GM12878 (cell line): ENCODE results near the gene NPAS1. TPM values are rescaled to one million over a fixed set of nuclear protein-coding genes. Genes with fewer than 3 reads are reported as not detected.

Experiments
- ATAC-seq: fragments of 200-7000 bp; cut with Tn5 transposase; 3 replicates; pipeline ENCODE4 v1.9.1; 2020; ENCODE audit warnings: mild to moderate bottlenecking, moderate library complexity
- BruUV-seq: library from RNA; stranded (reverse); fragments of 400-500 nt; replicated peaks from 2 replicates; lab custom pipeline; 2021; lab: Mats Ljungman, UMichigan
- CTCF ChIA-PET: fragments of 300-600 bp; sonication (Branson Sonifier 250); formaldehyde crosslinking; extraction: SDS; loops from one replicate; lab custom pipeline; 2021; ENCODE audit warnings: inconsistent platforms; lab: Yijun Ruan, JAX
- POLR2A ChIA-PET: fragments of 350-600 bp; formaldehyde crosslinking; extraction: SDS; loops from one replicate; lab custom pipeline; 2021; ENCODE audit warnings: inconsistent platforms; lab: Charles Lee
- RAD21 ChIA-PET: fragments of 300-600 bp; sonication (Branson Sonifier 250); formaldehyde crosslinking; loops from one replicate; lab custom pipeline; 2023; ENCODE audit warnings: antibody characterized with exemption; ENCODE audit not compliant: unreplicated experiment; lab: Charles Lee
- SMC1A ChIA-PET: fragments of 300-600 bp; sonication (Branson Sonifier 250); formaldehyde crosslinking; loops from one replicate; lab custom pipeline; 2023; ENCODE audit not compliant: unreplicated experiment, uncharacterized antibody; lab: Charles Lee
- DNase-seq: peaks from one replicate; pipeline ENCODE4 v3.0.0-alpha.2; 2011; ENCODE audit warnings: low read depth, low spot score
- FAIRE-seq: peaks from 3 replicates; lab custom pipeline; 2011; peaks lifted over from hg19 to GRCh38; lab: Jason Lieb, UNC
- H2AFZ ChIP-seq: 2 replicates; pipeline ENCODE4 v1.6.0; 2011; ENCODE audit warnings: low read depth, low read length, control low read depth; ENCODE audit not compliant: control insufficient read depth
- H3K27ac ChIP-seq: 2 replicates; pipeline ENCODE4 v1.5.1; 2011; ENCODE audit warnings: control low read depth; ENCODE audit not compliant: control insufficient read depth, insufficient read depth
- H3K27me3 ChIP-seq, 2 experiments: replicated peaks in 1 of 2; 2 replicates each; pipeline versions ENCODE4 v1.6.0 to v1.6.1; 2011; ENCODE audit warnings: low read length in 1 of 2; ENCODE audit not compliant: control insufficient read depth in 2 of 2, insufficient read depth in 2 of 2
- H3K36me3 ChIP-seq, 2 experiments: 2 replicates each; pipeline ENCODE4 v1.5.1; 2011; ENCODE audit warnings: low read length in 1 of 2; ENCODE audit not compliant: control insufficient read depth in 2 of 2, insufficient read depth in 2 of 2
- H3K4me1 ChIP-seq: 2 replicates; pipeline ENCODE4 v1.6.1; 2011; ENCODE audit warnings: mild to moderate bottlenecking, low read length, moderate library complexity, mixed read lengths; ENCODE audit not compliant: control insufficient read depth, insufficient read depth
- H3K4me2 ChIP-seq: 2 replicates; pipeline ENCODE4 v1.6.0; 2011; ENCODE audit warnings: control low read depth; ENCODE audit not compliant: control insufficient read depth, insufficient read depth
- H3K4me3 ChIP-seq: fragments of 200-600 bp; sonication (generic); 2 replicates; pipeline ENCODE4 v1.5.1; 2016
- H3K79me2 ChIP-seq: 2 replicates; pipeline ENCODE4 v1.6.0; 2011; ENCODE audit warnings: low read length; ENCODE audit not compliant: control insufficient read depth, insufficient read depth
- H3K9ac ChIP-seq: 2 replicates; pipeline ENCODE4 v1.8.0; 2011; ENCODE audit warnings: low read length, control low read depth, mixed read lengths; ENCODE audit not compliant: control insufficient read depth, insufficient read depth
- H3K9me3 ChIP-seq: replicated peaks from 3 replicates; pipeline ENCODE4 v1.5.1; 2011; ENCODE audit warnings: mild to moderate bottlenecking, low read length; ENCODE audit not compliant: control insufficient read depth, insufficient read depth
- H4K20me1 ChIP-seq: 2 replicates; pipeline ENCODE4 v1.6.0; 2011; ENCODE audit not compliant: control insufficient read depth, insufficient read depth
- CHD2 ChIP-seq: IDR thresholded peaks from 2 replicates; pipeline ENCODE4 v1.6.1; 2011; ENCODE audit warnings: low read depth, low read length, improper control_type of control experiment, borderline replicate concordance
- CHD4 ChIP-seq: fragments of 200-600 bp; sonication (generic); IDR thresholded peaks from 2 replicates; pipeline ENCODE4 v1.6.1; 2016; ENCODE audit warnings: mild to moderate bottlenecking
- E2F4 ChIP-seq: IDR thresholded peaks from 2 replicates; pipeline ENCODE4 v1.6.1; 2012; ENCODE audit warnings: low read depth, low read length, improper control_type of control experiment
- GABPA ChIP-seq: IDR thresholded peaks from 2 replicates; pipeline ENCODE4 v1.6.1; 2014; ENCODE audit warnings: antibody characterized with exemption, low read depth, mild to moderate bottlenecking, inconsistent platforms
- HCFC1 ChIP-seq: fragments of 150-350 bp; IDR thresholded peaks from 2 replicates; pipeline ENCODE4 v1.6.1; 2014; ENCODE audit warnings: low read length
- HDGF ChIP-seq: fragments of 450-650 bp; IDR thresholded peaks from 2 replicates; pipeline ENCODE4 v1.6.1; 2016; ENCODE audit warnings: antibody characterized with exemption
- POLR2AphosphoS5 ChIP-seq: IDR thresholded peaks from 2 replicates; pipeline ENCODE4 v1.6.1; 2011; ENCODE audit warnings: mild to moderate bottlenecking, low read length, inconsistent platforms
- SKIL ChIP-seq: fragments of 450-650 bp; IDR thresholded peaks from 2 replicates; pipeline ENCODE4 v1.6.1; 2017; ENCODE audit warnings: mild to moderate bottlenecking, low read depth, inconsistent platforms; ENCODE audit not compliant: poor library complexity, severe bottlenecking
- SMARCA5 ChIP-seq: fragments of 450-650 bp; IDR thresholded peaks from 2 replicates; pipeline ENCODE4 v1.6.1; 2017; ENCODE audit warnings: mild to moderate bottlenecking
- TBL1XR1 ChIP-seq: IDR thresholded peaks from 2 replicates; pipeline ENCODE4 v1.6.1; 2012; ENCODE audit warnings: low read depth, low read length, improper control_type of control experiment
- ZBTB11 ChIP-seq: fragments of 450-650 bp; formaldehyde crosslinking; IDR thresholded peaks from 2 replicates; pipeline ENCODE4 v1.5.0; 2022; ENCODE audit warnings: mild to moderate bottlenecking, missing genetic modification characterization
- ZNF592 ChIP-seq: fragments of 450-650 bp; IDR thresholded peaks from 2 replicates; pipeline ENCODE4 v1.6.1; 2017; ENCODE audit warnings: mild to moderate bottlenecking, moderate library complexity
- WGBS: methylation state at CpG from one replicate; pipeline ENCODE4 v1.1.6; 2016; ENCODE audit warnings: low lambda C conversion rate; ENCODE audit not compliant: insufficient replicate concordance, insufficient coverage; ENCODE audit errors: missing lambda C conversion rate; 5-methylcytosine and 5-hydroxymethylcytosine counted together
- in situ Hi-C: fragments of 300-500 bp; cut with MboI; formaldehyde crosslinking; loops from 9 replicates; pipeline ENCODE4 v1.14.3; 2018; ENCODE audit warnings: mixed read lengths
- intact Hi-C: fragments of 100-400 bp; cut with micrococcal nuclease; formaldehyde crosslinking; loops from one replicate; pipeline ENCODE4 v1.14.2; 2022; ENCODE audit not compliant: unreplicated experiment
- polyA plus RNA-seq, 11 experiments: library from polyadenylated mRNA; depleted of rRNA in 4 of 11; unstranded in 6 of 11; stranded (reverse) in 5 of 11; fragments of >200 nt; fragmentation: Nextera tagmentation in 4 of 11; fragmentation: Illumina TruSeq in 1 of 11; extraction: Ambion mirVana in 4 of 11; extraction: Trizol in 1 of 11; gene quantifications; 1 replicate in 1 of 11; 2 replicates in 10 of 11; pipeline versions ENCODE4 v1.2.1 to v1.2.3, GENCODE V29; 2011 to 2016; ENCODE audit warnings: inconsistent platforms in 2 of 11, missing spikeins in 2 of 11, low read depth in 1 of 11
- total RNA-seq, 4 experiments: library from RNA; depleted of rRNA in 3 of 4; stranded (reverse); fragments of >200 nt in 3 of 4; fragmentation: Illumina TruSeq in 1 of 4; extraction: Trizol in 1 of 4; gene quantifications; 2 replicates each; pipeline versions ENCODE4 v1.2.1 to v1.2.3, GENCODE V29; 2013 to 2021

Gene NPAS1
- total and polyA plus RNA-seq, 10 of the 15 experiments (the other 5 are each of a cell fraction or from before 2014, with no cell fraction given) = 0.14 to 0.72 (median 0.28) TPM; not detected in 3

GRCh38 chr19:47047763-47048405, 28.2 kb downstream of the NPAS1 start (continued):
- TF ChIP-seq POLR2AphosphoS5 = peak; percentile 49; the same call in 1 of the 2 replicates
- TF ChIP-seq ZNF592 = no peak

GRCh38 chr19:47049307-47049700, 29.7 kb downstream of the NPAS1 start:
- no peak for DNase-seq
- H2AFZ ChIP-seq = no peak overlapping the region
- RAD21 ChIA-PET = no interaction called here
- no peak overlapping the region for H3K4me2 ChIP-seq
- no peak for ATAC-seq
- CTCF ChIA-PET = interaction anchor here (0.6 to 1.8 kb wide), 2 partner anchors 13 to 1075 kb away, joined by 4 to 7 read pairs; no protein-coding TSS in a partner anchor
- H3K27me3 ChIP-seq = no peaks in the 10 kb centered on the region
- SMC1A ChIA-PET = no interaction called here
- BruUV-seq = no TSS peak
- H3K79me2 ChIP-seq = peaks cover 2% of the 10 kb centered on the region
- POLR2A ChIA-PET = no interaction called here
- intact Hi-C loops (no loop called here), in situ Hi-C loops (no loop called here)
- no peak for FAIRE-seq
- peak overlapping the region; percentile 52; the same call in 1 of the 2 replicates for H3K4me3 ChIP-seq
- no peaks in the 10 kb centered on the region for H3K36me3 ChIP-seq
- 54% methylated on average over 9 of the region's 9 CpGs for WGBS
- H3K9me3 ChIP-seq = no peaks in the 10 kb centered on the region
- H3K9ac ChIP-seq = no peak overlapping the region
- H4K20me1 ChIP-seq = no peaks in the 10 kb centered on the region
- H3K27ac ChIP-seq = no peak overlapping the region
- H3K4me1 ChIP-seq = 0 out of 2 replicates have a peak, but pooled peaks cover 5% of the 10 kb centered on the region
- no peak for TF ChIP-seq ZBTB11
- no peak for TF ChIP-seq CHD2
- TF ChIP-seq HCFC1 = no peak
- no peak for TF ChIP-seq SMARCA5
- TF ChIP-seq HDGF = no peak
- no peak for TF ChIP-seq SKIL
- no peak for TF ChIP-seq E2F4
- TF ChIP-seq TBL1XR1 = no peak
- no peak for TF ChIP-seq GABPA
- no peak for TF ChIP-seq CHD4
